ENCODE measurements around the gene NIPAL4.

Gene NIPAL4

GRCh38 chr5:157505496-157505895, 45.5 kb downstream of the NIPAL4 start:
- H3K27ac ChIP-seq (ENCODE audit: low read depth, low read length, severe bottlenecking), result no peak overlapping the region
- WGBS, 2 experiments (ENCODE audit: insufficient coverage in 2 of 2), result 93 to 99% methylated on average over 6 of the region's 6 CpGs
- no peak overlapping the region for H3K4me3 ChIP-seq (ENCODE audit: extremely low read depth, insufficient read depth, low read length, poor library complexity, severe bottlenecking)
- H3K9me3 ChIP-seq (ENCODE audit: control insufficient read depth, low read length), result no peaks in the 10 kb centered on the region
- peaks cover 100% of the 10 kb centered on the region for H3K36me3 ChIP-seq (ENCODE audit: control insufficient read depth, insufficient read depth, low read length)
- H3K4me1 ChIP-seq (ENCODE audit: control insufficient read depth, insufficient read depth, low read length, poor library complexity, severe bottlenecking), result no peaks in the 10 kb centered on the region

GRCh38 chr5:157506066-157506590, 46.1 kb downstream of the NIPAL4 start:
- peaks cover 100% of the 10 kb centered on the region for H3K36me3 ChIP-seq (ENCODE audit: control insufficient read depth, insufficient read depth, low read length)
- no peak overlapping the region for H3K4me3 ChIP-seq (ENCODE audit: extremely low read depth, insufficient read depth, low read length, poor library complexity, severe bottlenecking)
- H3K27ac ChIP-seq (ENCODE audit: low read depth, low read length, severe bottlenecking), result no peak overlapping the region
- no peaks in the 10 kb centered on the region for H3K4me1 ChIP-seq (ENCODE audit: control insufficient read depth, insufficient read depth, low read length, poor library complexity, severe bottlenecking)
- no peaks in the 10 kb centered on the region for H3K9me3 ChIP-seq (ENCODE audit: control insufficient read depth, low read length)
- WGBS, 2 experiments (ENCODE audit: insufficient coverage in 2 of 2), result 100% methylated on average over 1 to 2 of the region's 3 CpGs

DNA sequence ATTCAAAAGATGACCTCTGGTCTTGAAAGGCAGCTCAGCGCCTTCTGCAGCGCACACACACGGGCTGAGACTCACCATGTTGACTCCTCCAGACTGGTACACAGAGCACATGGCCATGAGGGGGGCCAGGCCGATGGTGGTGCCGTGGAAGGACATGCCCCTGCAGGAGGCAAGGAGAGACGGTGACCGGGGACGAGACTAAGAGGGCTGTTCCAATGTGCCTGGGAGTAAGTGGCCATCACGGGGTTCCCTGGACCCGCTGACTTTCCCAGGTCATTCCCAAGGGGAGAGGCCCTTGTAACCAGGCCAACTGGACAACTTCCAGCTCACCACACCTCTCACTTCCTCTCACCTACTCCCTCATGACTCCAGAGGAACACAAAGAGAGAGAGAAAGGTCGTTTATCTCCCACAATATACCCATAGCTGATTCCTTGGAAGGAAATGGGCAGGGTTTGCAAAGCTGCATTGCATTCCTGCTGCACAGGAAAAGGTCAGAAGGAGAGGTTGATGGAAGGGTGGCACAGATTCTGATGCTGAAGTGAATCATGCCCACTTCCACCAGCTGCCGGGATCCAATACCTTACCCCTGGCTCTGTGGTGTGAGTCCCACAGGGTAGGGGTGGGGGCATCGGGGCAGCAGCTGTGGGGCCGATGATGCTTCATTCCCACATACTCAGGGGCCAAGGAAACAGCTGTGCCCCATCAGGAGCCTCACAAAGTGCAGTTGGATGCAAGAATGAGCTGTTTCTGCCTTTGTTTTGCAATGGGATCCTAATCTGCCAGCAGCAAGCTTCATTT, 47.2 kb downstream of the NIPAL4 start:
- WGBS, 2 experiments (ENCODE audit: insufficient coverage in 2 of 2), result 95 to 98% methylated on average over 10 of the region's 14 CpGs
- Histone ChIP-seq H3K27ac (ENCODE audit: low read depth, low read length, severe bottlenecking) (no peak overlapping the region), H3K36me3 (ENCODE audit: control insufficient read depth, insufficient read depth, low read length) (peaks cover 95% of the 10 kb centered on the region), H3K9me3 (ENCODE audit: control insufficient read depth, low read length) (no peaks in the 10 kb centered on the region), H3K4me3 (ENCODE audit: extremely low read depth, insufficient read depth, low read length, poor library complexity, severe bottlenecking) (no peak overlapping the region), H3K4me1 (ENCODE audit: control insufficient read depth, insufficient read depth, low read length, poor library complexity, severe bottlenecking) (peaks cover 4% of the 10 kb centered on the region)

GRCh38 chr5:157509093-157509492, 49.1 kb downstream of the NIPAL4 start:
- WGBS, 2 experiments (ENCODE audit: insufficient coverage in 2 of 2), result 90 to 97% methylated on average over 6 to 7 of the region's 9 CpGs
- H3K4me3 ChIP-seq (ENCODE audit: extremely low read depth, insufficient read depth, low read length, poor library complexity, severe bottlenecking), result no peak overlapping the region
- no peaks in the 10 kb centered on the region for H3K9me3 ChIP-seq (ENCODE audit: control insufficient read depth, low read length)
- peaks cover 20% of the 10 kb centered on the region for H3K4me1 ChIP-seq (ENCODE audit: control insufficient read depth, insufficient read depth, low read length, poor library complexity, severe bottlenecking)
- peaks cover 95% of the 10 kb centered on the region for H3K36me3 ChIP-seq (ENCODE audit: control insufficient read depth, insufficient read depth, low read length)
- H3K27ac ChIP-seq (ENCODE audit: low read depth, low read length, severe bottlenecking), result no peak overlapping the region

GRCh38 chr5:157509587-157509986, 49.6 kb downstream of the NIPAL4 start:
- no peaks in the 10 kb centered on the region for H3K9me3 ChIP-seq (ENCODE audit: control insufficient read depth, low read length)
- H3K36me3 ChIP-seq (ENCODE audit: control insufficient read depth, insufficient read depth, low read length), result peaks cover 95% of the 10 kb centered on the region
- H3K4me1 ChIP-seq (ENCODE audit: control insufficient read depth, insufficient read depth, low read length, poor library complexity, severe bottlenecking), result peaks cover 20% of the 10 kb centered on the region
- H3K27ac ChIP-seq (ENCODE audit: low read depth, low read length, severe bottlenecking), result no peak overlapping the region
- no peak overlapping the region for H3K4me3 ChIP-seq (ENCODE audit: extremely low read depth, insufficient read depth, low read length, poor library complexity, severe bottlenecking)

DNA sequence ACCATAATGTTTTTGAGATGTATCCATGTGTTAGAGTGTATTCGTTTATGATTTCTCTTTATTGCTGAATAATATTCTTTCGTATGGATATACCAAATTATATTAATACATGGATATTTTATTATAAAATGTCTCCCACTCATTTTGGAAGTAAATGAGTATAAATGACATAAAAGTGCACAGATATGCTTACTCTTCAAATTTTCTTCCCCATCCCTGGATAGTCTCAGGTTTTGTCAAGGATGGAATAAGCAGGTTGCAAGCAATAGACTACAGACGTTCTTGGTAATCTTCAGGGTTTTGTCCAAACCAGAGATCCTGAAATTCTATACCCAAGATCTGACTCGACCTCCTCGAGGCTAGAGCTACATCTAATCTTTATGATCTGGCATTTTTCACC, 50.7 kb downstream of the NIPAL4 start:
- peaks cover 95% of the 10 kb centered on the region for H3K36me3 ChIP-seq (ENCODE audit: control insufficient read depth, insufficient read depth, low read length)
- WGBS, 2 experiments (ENCODE audit: insufficient coverage in 2 of 2), result 88 to 100% methylated on average over 1 of the region's 5 CpGs
- H3K9me3 ChIP-seq (ENCODE audit: control insufficient read depth, low read length), result no peaks in the 10 kb centered on the region
- H3K4me1 ChIP-seq (ENCODE audit: control insufficient read depth, insufficient read depth, low read length, poor library complexity, severe bottlenecking), result peaks cover 20% of the 10 kb centered on the region
- no peak overlapping the region for H3K27ac ChIP-seq (ENCODE audit: low read depth, low read length, severe bottlenecking)
- H3K4me3 ChIP-seq (ENCODE audit: extremely low read depth, insufficient read depth, low read length, poor library complexity, severe bottlenecking), result no peak overlapping the region

DNA sequence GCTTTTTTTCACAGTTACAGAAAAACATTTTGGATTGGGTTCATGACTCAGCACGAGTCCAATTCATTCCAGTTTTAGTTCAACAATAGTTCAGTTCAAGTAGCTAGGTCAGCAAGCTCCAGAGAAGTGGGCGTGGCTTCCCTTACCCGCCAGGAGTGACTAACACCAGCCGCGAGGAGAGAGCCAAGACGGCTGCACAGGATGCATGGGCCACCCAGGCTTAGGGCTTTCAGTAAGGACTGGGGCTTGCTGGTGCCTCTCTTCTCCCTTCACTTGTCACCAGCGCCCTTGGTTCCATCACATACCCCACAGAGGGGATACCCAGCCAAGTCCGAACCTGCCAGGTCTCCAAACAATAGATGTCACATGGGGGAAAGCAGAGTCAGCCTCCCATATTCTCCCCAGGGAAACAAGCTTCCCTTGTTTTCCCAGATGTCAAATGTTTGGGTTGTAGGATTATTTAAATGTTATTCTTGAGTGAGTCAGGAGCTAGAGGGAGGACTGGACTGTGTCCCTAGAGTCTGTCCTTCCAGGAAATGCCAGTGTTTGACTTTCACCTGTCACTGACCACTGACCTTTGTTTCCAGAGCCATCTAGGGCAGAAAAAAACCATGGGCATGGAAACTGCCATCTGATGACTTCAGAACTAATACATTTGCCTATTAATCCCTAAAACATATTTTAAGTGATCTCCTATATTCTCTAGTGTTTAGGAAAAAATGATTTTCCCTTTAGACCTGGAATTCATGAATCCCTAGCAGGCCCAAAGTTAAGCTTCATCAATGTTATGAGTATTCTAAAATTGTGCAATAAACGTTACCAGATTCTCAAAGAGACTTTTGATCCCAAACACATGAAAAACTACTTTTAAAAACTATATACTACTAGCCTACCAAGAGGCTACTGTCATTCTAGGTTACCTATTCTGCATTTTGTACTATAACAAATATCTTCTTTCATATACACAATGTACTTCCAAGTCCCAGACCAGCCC, 51.9 kb downstream of the NIPAL4 start:
- Histone ChIP-seq H3K27ac (ENCODE audit: low read depth, low read length, severe bottlenecking) (peak overlapping the region; percentile 77), H3K4me3 (ENCODE audit: extremely low read depth, insufficient read depth, low read length, poor library complexity, severe bottlenecking) (no peak overlapping the region), H3K4me1 (ENCODE audit: control insufficient read depth, insufficient read depth, low read length, poor library complexity, severe bottlenecking) (peaks cover 28% of the 10 kb centered on the region), H3K9me3 (ENCODE audit: control insufficient read depth, low read length) (no peaks in the 10 kb centered on the region), H3K36me3 (ENCODE audit: control insufficient read depth, insufficient read depth, low read length) (peaks cover 95% of the 10 kb centered on the region)
- WGBS, 2 experiments (ENCODE audit: insufficient coverage in 2 of 2), result 80 to 88% methylated on average over 5 to 6 of the region's 9 CpGs

- Histone ChIP-seq H3K4me1 (ENCODE audit: control insufficient read depth, insufficient read depth, low read length, poor library complexity, severe bottlenecking) (peaks cover 40% of the 10 kb centered on the region), H3K9me3 (ENCODE audit: control insufficient read depth, low read length) (no peaks in the 10 kb centered on the region), H3K27ac (ENCODE audit: low read depth, low read length, severe bottlenecking) (no peak overlapping the region), H3K36me3 (ENCODE audit: control insufficient read depth, insufficient read depth, low read length) (peaks cover 95% of the 10 kb centered on the region), H3K4me3 (ENCODE audit: extremely low read depth, insufficient read depth, low read length, poor library complexity, severe bottlenecking) (no peak overlapping the region)
- WGBS, 2 experiments (ENCODE audit: insufficient coverage in 2 of 2), result 88 to 94% methylated on average over 6 to 8 of the region's 8 CpGs
Observed at GRCh38 chr5:157513182-157513581, 53.2 kb downstream of the NIPAL4 start.

GRCh38 chr5:157514974-157515373, 55.0 kb downstream of the NIPAL4 start:
- 100% methylated on average over 2 of the region's 2 CpGs; no CpG with 5 or more reads in 1 of the 2 experiments for WGBS, 2 experiments (ENCODE audit: insufficient coverage in 2 of 2)
- Histone ChIP-seq H3K27ac (ENCODE audit: low read depth, low read length, severe bottlenecking) (no peak overlapping the region), H3K4me3 (ENCODE audit: extremely low read depth, insufficient read depth, low read length, poor library complexity, severe bottlenecking) (no peak overlapping the region), H3K4me1 (ENCODE audit: control insufficient read depth, insufficient read depth, low read length, poor library complexity, severe bottlenecking) (peaks cover 46% of the 10 kb centered on the region), H3K9me3 (ENCODE audit: control insufficient read depth, low read length) (no peaks in the 10 kb centered on the region), H3K36me3 (ENCODE audit: control insufficient read depth, insufficient read depth, low read length) (peaks cover 94% of the 10 kb centered on the region)

DNA sequence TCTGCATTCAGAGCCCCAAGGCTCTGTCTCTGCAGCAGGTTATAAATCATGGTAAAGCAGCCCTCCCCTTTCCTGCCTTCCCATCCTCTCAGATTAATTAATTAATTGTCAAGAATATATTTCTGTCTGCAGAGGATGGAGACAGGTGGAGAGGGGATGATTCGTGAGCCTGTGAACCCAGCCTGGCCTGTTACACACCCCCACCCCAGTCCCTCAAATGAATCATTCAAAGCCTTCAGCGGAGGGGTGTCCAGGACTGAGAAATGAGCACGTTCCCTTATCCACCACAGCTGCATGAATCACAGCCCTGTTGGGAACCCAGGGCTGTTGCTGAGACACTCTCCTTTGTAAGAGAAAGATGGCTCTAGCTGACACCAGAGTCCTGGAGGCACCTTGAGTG, 56.0 kb downstream of the NIPAL4 start:
- no peak overlapping the region for H3K4me3 ChIP-seq (ENCODE audit: extremely low read depth, insufficient read depth, low read length, poor library complexity, severe bottlenecking)
- WGBS, 2 experiments (ENCODE audit: insufficient coverage in 2 of 2), result 100% methylated on average over 1 of the region's 3 CpGs; no CpG with 5 or more reads in 1 of the 2 experiments
- H3K4me1 ChIP-seq (ENCODE audit: control insufficient read depth, insufficient read depth, low read length, poor library complexity, severe bottlenecking), result peaks cover 46% of the 10 kb centered on the region
- peak overlapping the region; percentile 84 for H3K27ac ChIP-seq (ENCODE audit: low read depth, low read length, severe bottlenecking)
- no peaks in the 10 kb centered on the region for H3K9me3 ChIP-seq (ENCODE audit: control insufficient read depth, low read length)
- H3K36me3 ChIP-seq (ENCODE audit: control insufficient read depth, insufficient read depth, low read length), result peaks cover 93% of the 10 kb centered on the region

Measured in mesodermal cell (in vitro differentiated cells).